Measurements from ENCODE around the gene CLTB. TPM values are rescaled to one million over a fixed set of nuclear protein-coding genes. Genes with fewer than 3 reads are reported as not detected.
"Not testable (repeated sequence)": the region's sequence is repeated elsewhere in the genome, so short reads cannot be mapped to it uniquely, and the experiment has no call there.

The CLTB gene
- total RNA-seq, 4 donors from 2014 or later = 183 to 233 (median 197) TPM

- Histone ChIP-seq H3K36me3 (peaks cover 0 to 66% (median 0%) of the 10 kb centered on the region in 3 donors), H3K4me1 (peaks cover 0 to 87% (median 7%) of the 10 kb centered on the region in 4 donors), H3K4me3 (no peak overlapping the region), H3K27ac (peak overlapping the region in 1 of 4 donors; percentile 74), H3K27me3 (no peaks in the 10 kb centered on the region), H3K9me3 (no peaks in the 10 kb centered on the region)
- TF ChIP-seq CTCF (IDR thresholded peaks at IDR 0.05) (no peak), POLR2A (IDR thresholded peaks at IDR 0.05) (no peak), EP300 (IDR thresholded peaks at IDR 0.05) (no peak)
- DNase-seq (ENCODE audit: low spot score in 2 of 2) = no peak
- 76 to 83% methylated on average over 5 of the region's 5 CpGs for WGBS, 2 donors
These were observed 7.7 kb downstream of the CLTB start for GRCh38 chr5:176408590-176408989.

DNA sequence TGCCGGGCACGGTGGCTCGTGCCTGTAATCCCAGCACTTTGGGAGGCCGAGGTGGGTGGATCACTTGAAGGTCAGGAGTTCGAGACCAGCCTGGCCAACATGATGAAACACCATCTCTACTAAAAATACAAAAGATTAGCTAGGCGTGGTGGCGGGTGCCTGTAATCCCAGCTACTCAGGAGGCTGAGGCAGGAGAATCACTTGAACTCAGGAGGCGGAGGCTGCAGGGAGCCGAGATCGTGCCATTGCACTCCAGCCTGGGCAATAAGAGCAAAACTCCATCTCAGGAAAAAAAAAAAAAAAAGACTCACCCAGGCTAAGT lies 8.1 kb downstream of the CLTB start:
- WGBS, 2 donors = 72 to 74% methylated on average over 10 of the region's 10 CpGs
- H3K27me3 ChIP-seq; DNase-seq (ENCODE audit: low spot score in 2 of 2); H3K4me3 ChIP-seq; H3K9me3 ChIP-seq: not testable (repeated sequence)
- H3K36me3 ChIP-seq = peaks cover 0 to 66% (median 0%) of the 10 kb centered on the region in 3 donors
- H3K27ac ChIP-seq = peak overlapping the region in 2 of 4 donors; percentile 60 to 74
- H3K4me1 ChIP-seq = peaks cover 0 to 87% (median 3%) of the 10 kb centered on the region in 4 donors

DNA sequence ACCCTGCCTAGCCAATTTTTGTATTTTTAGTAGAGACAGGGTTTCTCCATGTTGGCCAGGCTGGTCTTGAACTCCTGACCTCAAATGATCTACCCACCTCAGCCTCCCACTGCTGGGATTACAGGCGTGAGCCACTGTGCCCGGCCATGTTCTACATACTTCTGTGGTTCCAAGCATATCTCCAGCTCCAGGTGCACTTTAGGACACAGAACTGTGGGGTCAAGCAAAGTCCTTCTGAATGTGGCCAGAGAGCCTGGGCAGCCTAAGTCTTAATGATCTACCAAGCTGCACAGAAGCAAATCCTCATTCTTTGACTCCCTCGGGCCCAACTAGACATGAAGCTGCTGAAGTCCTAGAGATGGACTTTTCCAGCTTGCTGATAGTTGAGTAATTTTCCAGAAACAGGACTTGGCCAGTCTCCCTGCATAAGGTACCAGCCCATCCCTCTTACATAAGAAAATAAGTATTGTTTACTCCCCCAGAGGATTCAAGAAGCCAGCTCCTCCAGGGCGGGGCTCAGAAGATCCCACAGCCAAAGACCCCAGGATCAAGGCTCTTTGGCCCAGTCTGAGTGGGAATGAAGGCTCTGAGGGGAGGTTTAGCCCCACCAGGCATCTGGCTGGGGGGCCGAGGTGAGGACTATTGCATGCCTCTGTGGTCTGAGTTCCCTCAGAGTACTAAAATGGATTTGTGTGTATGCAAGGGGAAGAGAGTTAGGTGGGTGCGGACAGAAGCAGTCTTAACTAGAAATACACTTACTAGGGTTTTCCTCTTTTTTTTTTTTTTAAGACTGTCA lies 8.7 kb downstream of the CLTB start:
- 66 to 69% methylated on average over 5 to 6 of the region's 6 CpGs for WGBS, 2 donors
- H3K27ac ChIP-seq = peak overlapping the region in 2 of 4 donors; percentile 60 to 74
- TF ChIP-seq CTCF (IDR thresholded peaks at IDR 0.05) = no peak
- TF ChIP-seq EP300 (IDR thresholded peaks at IDR 0.05) = peak in 1 of 2 donors; percentile 63

GRCh38 chr5:176406436-176407052 lies 9.8 kb downstream of the CLTB start:
- no peak overlapping the region for H3K4me3 ChIP-seq
- peaks cover 0 to 88% (median 2%) of the 10 kb centered on the region in 4 donors for H3K4me1 ChIP-seq
- no peaks in the 10 kb centered on the region for H3K27me3 ChIP-seq
- peaks cover 0 to 66% (median 0%) of the 10 kb centered on the region in 3 donors for H3K36me3 ChIP-seq
- 78 to 79% methylated on average over 8 to 9 of the region's 9 CpGs for WGBS, 2 donors
- no peak for DNase-seq (ENCODE audit: low spot score in 2 of 2)
- TF ChIP-seq POLR2A (IDR thresholded peaks at IDR 0.05) (no peak), CTCF (IDR thresholded peaks at IDR 0.05) (no peak), EP300 (IDR thresholded peaks at IDR 0.05) (no peak)
- H3K27ac ChIP-seq = peak overlapping the region in 2 of 4 donors; percentile 60 to 74
- no peaks in the 10 kb centered on the region for H3K9me3 ChIP-seq

More for the DNA sequence above, 8.7 kb downstream of the CLTB start:
- Histone ChIP-seq H3K9me3 (no peaks in the 10 kb centered on the region), H3K27me3 (no peaks in the 10 kb centered on the region), H3K4me3 (no peak overlapping the region), H3K36me3 (peaks cover 0 to 66% (median 0%) of the 10 kb centered on the region in 3 donors), H3K4me1 (peaks cover 0 to 87% (median 2%) of the 10 kb centered on the region in 4 donors)
- DNase-seq (ENCODE audit: low spot score in 2 of 2) = peak; percentile 20 to 61

GRCh38 chr5:176405656-176406435 lies 10.5 kb downstream of the CLTB start:
- Histone ChIP-seq H3K27me3 (no peaks in the 10 kb centered on the region), H3K4me1 (peaks cover 0 to 88% (median 7%) of the 10 kb centered on the region in 4 donors), H3K27ac (peak overlapping the region in 2 of 4 donors; percentile 10 to 16), H3K9me3 (no peaks in the 10 kb centered on the region), H3K36me3 (peaks cover 0 to 71% (median 0%) of the 10 kb centered on the region in 3 donors), H3K4me3 (no peak overlapping the region)
- 83% methylated on average over 20 of the region's 20 CpGs for WGBS, 2 donors
- TF ChIP-seq CTCF (IDR thresholded peaks at IDR 0.05) = no peak
- TF ChIP-seq POLR2A (IDR thresholded peaks at IDR 0.05) = no peak
- TF ChIP-seq EP300 (IDR thresholded peaks at IDR 0.05) = no peak
- no peak for DNase-seq (ENCODE audit: low spot score in 2 of 2)

All from tibial nerve (tissue), 4 donors.